T1000 (cell line): Measurements from ENCODE around the gene PBRM1.

Experiments used
- DNase-seq: peaks from one replicate; lab custom pipeline; 2025; ENCODE audit warnings: mixed read lengths; lab: John Stamatoyannopoulos, UW

Gene PBRM1

DNA sequence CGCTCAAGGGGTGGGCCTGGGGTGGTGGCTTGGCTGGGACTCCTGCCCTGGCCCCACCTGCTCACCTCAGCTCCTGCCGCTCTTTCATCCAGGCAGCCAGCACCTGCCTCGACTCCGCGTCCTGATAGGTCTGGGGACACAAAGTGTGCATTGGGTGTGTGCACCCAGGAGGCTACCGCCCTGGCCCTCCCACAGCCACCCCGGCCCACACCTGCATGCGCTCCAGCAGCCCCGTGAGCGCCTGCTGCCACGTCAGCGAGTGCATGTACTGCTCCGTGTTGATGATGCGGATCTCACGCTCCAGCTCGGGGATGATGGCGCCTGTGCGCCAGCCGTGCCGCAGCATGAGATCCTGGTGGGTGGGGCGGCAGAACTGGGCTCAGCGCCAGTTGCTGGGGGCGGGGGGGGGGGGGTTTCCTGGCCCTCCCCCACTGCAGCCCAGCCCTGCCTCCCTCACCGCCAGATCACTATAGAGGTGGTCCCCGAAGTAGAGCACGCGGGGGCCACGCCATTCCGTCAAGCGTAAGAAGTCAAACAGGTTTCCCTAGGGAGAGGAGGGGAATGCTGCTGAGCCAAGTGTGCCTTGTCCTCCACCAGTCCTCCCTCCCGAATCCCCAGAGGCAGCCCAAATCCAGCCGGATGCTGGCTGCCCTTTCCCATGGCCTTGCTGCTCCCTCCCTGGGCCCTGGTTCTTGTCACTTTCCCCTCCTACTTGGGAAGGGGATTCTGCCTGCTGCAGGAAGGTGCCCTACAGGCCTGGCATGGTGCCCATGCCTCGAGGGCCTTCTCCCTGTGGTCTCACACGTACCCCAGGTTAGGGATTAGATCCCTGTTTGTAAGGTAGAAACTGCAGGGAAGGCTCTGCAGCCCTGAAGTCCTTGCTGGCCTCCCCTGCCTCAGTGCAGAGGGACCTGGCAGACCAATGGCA, 160.7 kb downstream of the PBRM1 start:
- DNase-seq = no peak

GRCh38 chr3:52524258-52524751, 161.4 kb downstream of the PBRM1 start:
- DNase-seq = no peak

- no peak for DNase-seq
These were observed 162.1 kb downstream of the PBRM1 start for GRCh38 chr3:52523386-52524257.

GRCh38 chr3:52522651-52523251, 163.0 kb downstream of the PBRM1 start:
- DNase-seq = no peak

DNA sequence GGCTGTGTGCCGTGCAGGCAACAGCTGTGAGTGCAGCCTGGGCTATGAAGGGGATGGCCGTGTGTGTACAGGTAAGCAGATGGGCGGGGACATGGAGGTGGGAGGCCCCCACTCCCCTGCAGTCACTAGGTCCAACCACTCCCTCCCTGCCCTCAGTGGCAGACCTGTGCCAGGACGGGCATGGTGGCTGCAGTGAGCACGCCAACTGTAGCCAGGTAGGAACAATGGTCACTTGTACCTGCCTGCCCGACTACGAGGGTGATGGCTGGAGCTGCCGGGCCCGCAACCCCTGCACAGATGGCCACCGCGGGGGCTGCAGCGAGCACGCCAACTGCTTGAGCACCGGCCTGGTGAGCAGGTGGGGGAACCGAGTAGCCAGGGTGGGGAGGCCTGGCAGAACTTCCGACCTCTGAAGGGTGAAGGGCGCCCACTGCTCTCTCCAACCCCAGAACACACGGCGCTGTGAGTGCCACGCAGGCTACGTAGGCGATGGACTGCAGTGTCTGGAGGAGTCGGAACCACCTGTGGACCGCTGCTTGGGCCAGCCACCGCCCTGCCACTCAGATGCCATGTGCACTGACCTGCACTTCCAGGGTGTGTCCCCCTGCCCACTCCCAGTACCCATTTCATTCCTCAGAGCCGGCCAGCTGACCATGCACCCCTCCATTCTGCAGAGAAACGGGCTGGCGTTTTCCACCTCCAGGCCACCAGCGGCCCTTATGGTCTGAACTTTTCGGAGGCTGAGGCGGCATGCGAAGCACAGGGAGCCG, 163.6 kb downstream of the PBRM1 start:
- DNase-seq = no peak

DNA sequence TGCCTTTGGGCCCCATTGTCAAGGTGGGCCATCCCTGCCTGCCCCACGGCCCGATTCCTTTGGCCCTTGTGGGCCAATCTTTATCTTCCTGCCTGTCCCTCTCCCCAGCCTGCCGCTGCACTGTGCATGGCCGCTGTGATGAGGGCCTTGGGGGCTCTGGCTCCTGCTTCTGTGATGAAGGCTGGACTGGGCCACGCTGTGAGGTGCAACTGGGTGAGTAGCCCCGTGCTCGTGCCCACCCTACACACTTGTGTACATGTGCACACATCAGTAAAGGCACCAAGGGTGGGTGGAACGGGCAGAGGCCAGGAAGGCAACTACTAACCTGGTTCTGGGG, 164.3 kb downstream of the PBRM1 start:
- DNase-seq = no peak

GRCh38 chr3:52520716-52521487, 164.8 kb downstream of the PBRM1 start:
- no peak for DNase-seq

GRCh38 chr3:52520141-52520667, 165.5 kb downstream of the PBRM1 start:
- no peak for DNase-seq

GRCh38 chr3:52519445-52520140, 166.1 kb downstream of the PBRM1 start:
- no peak for DNase-seq

- no peak for DNase-seq
These were observed 166.8 kb downstream of the PBRM1 start for GRCh38 chr3:52518723-52519444.

DNA sequence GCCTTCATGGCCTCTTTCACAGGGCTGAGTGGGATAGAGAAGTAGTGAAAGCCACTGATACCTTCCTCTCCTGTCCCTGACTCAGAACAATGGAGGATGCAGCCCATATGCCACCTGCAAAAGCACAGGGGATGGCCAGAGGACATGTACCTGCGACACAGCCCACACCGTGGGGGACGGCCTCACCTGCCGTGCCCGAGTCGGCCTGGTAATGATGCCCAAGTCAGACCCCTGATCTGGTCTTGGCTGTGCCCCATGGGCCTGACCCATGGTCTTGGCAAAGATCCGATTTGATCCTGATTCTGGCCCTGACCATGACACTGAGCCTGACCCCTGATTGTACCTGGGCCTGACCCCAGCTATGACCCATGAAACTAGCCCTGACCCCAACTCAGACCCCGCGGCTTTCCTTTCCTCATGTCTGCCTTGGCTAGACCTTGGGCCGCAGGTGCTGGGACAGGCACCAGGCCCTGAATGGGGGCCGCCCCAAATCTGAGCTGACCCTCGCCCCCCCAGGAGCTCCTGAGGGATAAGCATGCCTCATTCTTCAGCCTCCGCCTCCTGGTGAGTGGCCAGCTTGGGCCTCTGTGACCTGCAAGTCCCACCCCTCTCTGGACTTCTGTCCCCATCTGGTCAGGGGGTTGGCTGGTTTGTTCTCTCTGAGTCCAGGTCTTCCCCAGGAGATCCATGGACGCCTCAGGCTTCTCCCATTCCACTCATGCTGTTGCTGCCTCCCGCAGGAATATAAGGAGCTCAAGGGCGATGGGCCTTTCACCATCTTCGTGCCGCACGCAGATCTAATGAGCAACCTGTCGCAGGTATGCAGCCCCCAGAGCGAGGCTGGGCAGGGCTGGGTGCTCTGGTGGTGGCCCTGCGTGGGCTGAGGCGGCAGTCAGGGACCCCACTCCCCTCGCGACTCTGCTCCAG, 167.7 kb downstream of the PBRM1 start:
- no peak for DNase-seq

DNA sequence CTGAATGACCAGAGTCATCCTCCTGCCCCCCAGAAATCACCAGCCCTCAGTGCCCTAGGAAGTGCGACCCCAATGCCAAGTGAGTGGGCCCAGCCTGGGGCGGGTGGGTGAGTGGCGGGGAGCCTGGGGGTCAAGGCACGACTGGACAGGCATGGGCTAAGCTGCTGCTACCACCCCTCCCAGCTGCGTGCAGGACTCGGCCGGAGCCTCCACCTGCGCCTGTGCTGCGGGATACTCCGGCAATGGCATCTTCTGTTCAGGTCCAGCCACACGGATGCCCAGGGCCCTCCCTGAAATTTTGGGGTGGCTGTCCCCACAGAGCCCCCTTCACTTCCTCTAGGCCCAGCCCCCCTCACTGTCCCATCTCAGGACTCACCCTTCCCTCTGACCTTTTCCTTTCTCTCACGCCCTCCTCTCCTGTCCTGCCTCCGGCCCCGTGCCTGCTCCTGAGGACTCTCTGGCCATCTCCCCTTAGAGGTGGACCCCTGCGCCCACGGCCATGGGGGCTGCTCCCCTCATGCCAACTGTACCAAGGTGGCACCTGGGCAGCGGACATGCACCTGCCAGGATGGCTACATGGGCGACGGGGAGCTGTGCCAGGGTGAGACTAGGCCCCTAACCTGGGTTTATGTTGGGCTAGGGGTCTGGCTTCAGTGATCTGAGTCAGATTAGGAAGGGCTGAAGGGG, 169.1 kb downstream of the PBRM1 start:
- no peak for DNase-seq

DNA sequence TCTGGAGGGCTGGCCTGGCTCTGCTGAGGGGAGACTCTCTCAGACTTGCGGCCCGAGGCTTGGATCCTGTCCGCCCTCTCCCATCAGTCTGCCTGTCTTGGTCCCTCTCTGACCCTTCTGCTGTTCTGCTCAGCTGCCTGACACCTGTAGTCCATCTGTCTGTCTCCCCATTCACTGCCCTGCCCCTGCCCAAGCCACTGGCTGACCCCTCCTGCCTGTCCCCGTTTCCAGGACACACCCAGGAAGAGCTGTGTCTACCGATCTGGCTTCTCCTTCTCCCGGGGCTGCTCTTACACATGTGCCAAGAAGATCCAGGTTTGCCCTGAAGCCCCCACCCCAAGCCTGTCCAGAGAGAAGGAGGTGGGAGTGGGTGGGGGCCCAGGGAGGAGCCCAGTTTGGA, 170.5 kb downstream of the PBRM1 start:
- no peak for DNase-seq

DNA sequence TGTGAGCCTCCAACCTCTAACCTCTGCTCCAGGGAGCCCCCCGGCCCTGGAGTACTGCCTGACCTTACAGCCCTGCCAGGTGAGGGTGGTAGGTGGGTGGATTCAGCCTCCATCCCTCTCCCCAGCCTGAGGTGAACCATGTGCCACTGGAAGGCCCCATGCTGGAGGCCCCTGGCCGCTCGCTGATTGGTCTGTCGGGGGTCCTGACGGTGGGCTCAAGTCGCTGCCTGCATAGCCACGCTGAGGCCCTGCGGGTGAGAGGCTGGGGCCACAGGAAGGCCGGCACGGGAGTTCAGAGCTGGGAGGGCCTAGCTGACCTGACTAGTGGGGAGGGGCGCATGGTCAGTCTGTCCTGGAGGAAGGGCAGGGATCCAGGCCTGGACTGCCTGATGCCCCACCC, 171.1 kb downstream of the PBRM1 start:
- no peak for DNase-seq

DNA sequence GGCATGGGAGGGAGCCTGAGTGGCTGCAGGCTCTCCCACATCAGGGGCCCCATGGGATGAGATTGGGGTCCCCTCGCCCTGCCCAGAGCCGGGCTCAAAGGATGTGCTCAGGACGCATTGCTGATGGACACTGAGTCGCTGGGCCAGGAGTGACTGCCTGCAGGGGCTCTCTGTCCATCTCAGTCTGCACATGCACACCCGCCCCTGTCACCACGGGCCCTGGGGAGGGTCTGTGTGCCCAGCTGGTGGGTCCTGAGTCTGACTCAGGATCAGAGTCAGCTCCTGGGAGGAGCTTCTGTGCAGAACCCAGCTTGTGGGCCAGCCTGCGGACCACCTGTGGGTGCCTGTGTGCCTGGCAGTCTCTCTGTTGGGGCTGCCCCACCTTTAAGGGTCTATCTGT, 172.4 kb downstream of the PBRM1 start:
- no peak for DNase-seq

DNA sequence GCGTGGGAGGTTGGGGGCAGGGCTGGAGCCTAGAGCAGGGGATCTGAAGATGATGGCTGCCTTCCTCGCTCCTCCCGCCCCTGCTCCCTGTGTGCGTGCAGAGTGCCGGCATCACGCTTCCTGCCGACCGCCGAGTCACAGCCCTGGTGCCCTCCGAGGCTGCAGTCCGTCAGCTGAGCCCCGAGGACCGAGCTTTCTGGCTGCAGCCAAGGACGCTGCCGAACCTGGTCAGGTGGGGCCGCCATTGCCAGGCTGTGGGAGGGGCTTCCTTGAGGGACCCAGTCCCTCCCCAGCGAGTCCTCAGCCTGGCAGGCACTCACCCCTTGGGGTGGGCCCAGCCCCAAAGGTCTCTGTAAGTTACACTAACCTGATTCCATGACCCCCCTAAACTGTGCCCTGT, 173.0 kb downstream of the PBRM1 start:
- DNase-seq = no peak

GRCh38 chr3:52512105-52512504, 173.6 kb downstream of the PBRM1 start:
- DNase-seq = no peak

DNA sequence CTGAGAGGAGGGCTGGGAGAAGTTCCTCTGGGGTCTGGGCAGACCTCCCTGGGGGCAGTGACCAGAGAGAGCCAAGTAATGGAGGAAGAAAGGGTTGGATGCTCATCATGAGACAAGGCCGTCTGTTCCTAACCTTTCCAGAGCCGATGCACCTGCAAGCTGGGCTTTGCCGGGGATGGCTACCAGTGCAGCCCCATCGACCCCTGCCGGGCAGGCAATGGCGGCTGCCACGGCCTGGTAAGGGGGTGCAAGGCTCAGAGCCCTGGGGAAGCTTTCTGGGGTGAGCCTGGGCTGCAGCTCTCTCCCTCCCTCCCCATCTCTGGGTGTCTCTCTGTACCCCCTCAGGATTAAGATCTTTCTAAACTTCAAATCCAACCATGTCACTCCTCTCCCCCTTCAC, 174.2 kb downstream of the PBRM1 start:
- no peak for DNase-seq
